GM12872 (cell line): ENCODE results near the gene REEP3.

ENCODE experiments used
- CTCF ChIP-seq: IDR thresholded peaks from 3 replicates; pipeline ENCODE4 v1.5.1; 2011; ENCODE audit warnings: low read depth, mild to moderate bottlenecking, low read length, moderate library complexity; ENCODE audit not compliant: insufficient read depth

Gene REEP3

DNA sequence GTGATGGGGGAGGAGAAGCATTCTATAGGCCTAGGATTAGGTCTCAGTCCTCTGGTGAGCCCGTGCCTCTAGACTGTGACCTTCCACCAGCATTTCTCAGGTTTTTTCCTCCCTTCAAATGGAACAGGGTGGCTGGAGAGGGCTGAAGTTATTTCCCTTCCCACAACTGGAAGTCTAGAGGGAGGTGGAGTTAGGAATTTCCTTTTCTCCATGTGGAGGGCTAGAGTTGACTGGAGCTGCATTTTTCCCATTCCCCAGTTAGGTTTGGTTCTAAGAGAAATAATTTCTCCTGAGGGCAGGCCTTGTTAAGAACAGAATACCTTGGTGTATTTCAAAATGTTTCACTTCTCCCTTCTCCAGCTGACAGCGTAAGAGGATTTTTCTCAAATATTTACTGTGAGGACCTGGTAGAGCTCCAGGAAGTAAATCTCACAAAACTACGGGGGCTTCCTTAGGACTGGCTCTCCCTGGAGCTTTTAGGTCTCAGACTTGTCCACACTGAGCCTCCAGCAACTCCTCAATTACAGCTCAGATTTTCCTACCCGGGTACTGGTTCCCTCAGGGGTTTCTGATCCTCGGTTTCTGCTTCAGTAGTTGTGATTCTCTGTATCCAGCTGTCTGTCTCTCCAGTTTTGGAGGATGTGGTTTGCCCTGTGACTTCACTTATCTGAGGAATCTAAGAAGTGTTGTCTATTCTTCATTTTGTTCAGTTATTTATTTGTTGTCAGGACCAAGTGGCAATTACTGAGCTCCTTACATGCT is 6.0 kb upstream of the REEP3 start:
- no peak for TF ChIP-seq CTCF

DNA sequence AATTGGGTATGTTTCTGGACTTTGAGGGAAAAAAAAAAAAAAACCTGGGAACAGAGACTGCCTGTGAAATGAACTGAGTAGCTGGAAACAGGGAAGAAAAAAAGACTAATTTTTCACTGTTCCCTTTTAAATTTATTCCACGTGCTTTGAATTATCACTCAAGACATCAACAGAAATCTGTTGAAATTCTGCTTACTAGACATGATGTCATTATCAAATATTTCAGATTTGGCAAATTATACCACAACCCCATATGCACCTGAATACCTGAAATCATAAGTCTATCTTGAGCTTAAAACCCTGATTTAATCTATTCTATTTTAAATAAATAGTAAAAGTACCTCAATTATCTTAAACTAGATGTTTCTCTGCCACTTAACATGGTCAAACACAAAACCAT is 5.0 kb upstream of the REEP3 start:
- no peak for TF ChIP-seq CTCF

DNA sequence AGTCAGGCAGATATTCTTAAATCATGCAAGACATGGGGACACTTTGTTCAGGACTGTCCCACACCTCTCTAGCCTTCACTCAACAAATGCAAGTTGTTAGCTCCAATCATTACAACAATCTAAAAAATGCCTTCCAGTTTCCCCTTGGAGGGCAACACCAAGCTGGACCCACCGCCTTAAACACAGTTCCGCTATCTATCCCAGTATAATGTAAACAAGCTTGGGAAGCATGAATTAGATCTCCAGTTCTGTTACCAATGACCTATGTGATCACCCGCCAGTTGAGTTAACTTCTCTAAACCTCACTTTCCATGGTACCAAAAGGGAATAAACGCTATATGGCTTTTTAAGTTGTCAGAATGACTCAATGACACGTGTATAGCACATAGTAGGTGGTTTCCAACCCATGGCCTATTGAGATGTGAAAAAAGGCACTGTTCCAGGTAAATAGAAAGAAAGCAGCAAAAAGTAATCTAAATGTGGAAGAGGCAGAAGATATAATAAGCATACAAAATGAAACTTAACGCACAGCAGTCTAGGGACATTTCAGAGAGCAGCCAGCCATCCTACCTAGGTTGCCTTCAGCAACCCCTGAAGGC is 2.4 kb upstream of the REEP3 start:
- no peak for TF ChIP-seq CTCF

DNA sequence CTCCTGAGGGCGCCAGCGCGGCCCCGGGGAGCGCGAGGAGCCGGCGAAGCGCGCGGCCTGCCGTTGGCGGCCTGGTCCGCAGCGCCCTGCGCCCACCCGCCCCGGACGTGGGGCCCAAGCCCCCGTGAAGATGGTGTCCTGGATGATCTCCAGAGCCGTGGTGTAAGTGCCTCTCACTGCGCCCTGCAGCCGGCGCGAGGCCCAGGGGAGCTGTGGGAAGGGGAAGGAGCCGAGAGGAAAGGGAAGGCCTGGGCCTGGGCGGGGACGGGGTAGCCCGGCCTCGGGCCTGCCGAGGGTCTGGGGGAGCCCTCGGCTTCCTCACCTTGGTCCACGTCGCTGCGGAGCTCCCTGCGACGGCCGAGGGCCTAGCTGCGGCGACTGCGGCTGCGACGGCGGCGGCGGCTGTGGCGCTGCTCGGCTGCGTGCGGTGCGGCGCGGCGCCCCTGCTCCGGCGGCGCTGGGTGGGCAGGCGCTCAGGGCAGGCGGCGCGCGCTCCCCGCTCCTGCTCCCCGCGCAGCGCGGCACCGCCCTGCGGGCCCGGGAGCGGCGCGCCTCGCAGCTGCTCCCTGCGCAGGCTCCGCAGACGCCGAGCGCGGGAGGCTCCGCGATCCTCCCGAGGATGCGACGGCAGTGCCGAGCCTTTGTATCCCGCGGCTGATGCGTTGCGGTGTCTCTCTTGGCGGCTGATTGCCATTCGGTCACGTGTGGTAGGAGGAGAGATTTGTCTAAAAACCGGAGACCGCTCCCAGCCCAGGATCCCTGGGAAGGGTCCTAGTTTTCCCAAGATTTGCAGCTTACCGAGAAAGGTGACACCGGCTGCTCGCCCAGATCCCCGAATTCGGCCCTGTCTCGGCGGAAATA is 445 bp downstream of the REEP3 start:
- TF ChIP-seq CTCF, result no peak

DNA sequence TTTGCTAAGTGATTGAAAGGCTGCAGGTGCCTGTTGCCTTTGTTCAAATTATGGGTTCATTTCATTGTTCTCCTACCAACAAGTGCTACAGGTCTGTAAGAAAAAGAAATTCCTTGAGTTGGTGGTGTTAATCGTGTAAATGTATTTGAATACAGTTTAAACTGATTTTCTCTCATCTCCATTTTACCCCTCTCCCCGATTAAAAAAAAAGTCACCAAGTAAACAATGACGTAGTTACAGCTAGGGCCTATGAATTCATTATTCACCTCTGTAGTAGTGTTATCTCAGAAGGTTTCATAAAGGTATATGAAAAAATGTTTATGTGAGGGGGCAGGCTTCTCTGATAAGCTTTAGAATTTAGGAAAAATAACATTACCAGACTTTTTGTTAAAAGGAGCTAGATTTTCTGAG is 1.1 kb downstream of the REEP3 start:
- TF ChIP-seq CTCF, result no peak

- no peak for TF ChIP-seq CTCF
These were observed 1.8 kb downstream of the REEP3 start for GRCh38 chr10:63522995-63523394.

DNA sequence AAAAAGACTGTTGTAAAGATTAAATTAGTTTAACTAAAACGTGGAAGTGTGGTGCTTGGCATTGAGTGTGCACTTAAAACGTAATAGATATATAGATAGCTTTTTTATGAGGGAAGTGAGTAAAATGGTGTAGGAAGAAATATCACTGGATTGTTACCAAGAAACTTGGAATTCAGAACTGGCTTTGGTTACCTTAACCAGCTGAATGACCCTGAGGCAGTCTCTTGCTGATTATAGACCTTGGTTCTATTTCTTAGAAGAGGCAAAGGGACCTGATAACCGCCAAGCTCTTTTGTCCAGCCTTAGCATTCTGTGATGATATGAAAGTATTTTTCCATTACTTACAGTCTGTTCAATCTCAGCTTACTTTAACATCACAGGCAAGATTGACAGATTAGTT is 3.8 kb downstream of the REEP3 start:
- TF ChIP-seq CTCF, result no peak
